Uterus (tissue), 2 donors: ENCODE data around the gene MAP3K20.

Source experiments
- CTCF ChIP-seq, 4 experiments: fragments of 200-600 bp in 2 of 4; fragments of 450-650 bp in 2 of 4; sonication (generic) in 2 of 4; IDR thresholded peaks; one replicate each; pipeline ENCODE4 v1.5.1; 2016 to 2019; ENCODE audit warnings: antibody characterized with exemption in 4 of 4, mild to moderate bottlenecking in 2 of 4, moderate library complexity in 1 of 4
- POLR2A ChIP-seq, 2 donors: fragments of 450-650 bp; IDR thresholded peaks; one replicate each; pipeline ENCODE4 v1.6.1; 2016; ENCODE audit warnings: antibody characterized with exemption in 2 of 2, mild to moderate bottlenecking in 1 of 2, moderate library complexity in 1 of 2

DNA sequence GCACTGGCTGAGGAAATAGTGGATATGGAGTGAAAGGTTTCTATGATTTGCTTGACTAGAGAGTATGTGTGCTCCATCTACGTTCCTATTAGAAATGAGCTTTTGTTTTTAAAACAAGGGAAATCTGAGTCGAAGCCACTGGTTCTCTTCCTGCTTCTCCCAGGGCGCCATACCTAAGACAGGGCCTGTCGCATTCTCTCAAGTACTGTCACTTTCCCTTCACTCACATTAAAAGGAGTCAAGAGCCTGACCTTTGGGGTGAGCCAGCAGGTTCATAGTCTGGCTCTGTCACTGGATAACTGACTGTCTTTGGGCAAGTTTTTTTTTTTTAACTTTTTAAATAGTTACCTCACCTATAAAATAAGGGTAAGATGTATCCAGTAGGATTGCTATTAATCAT lies 121.0 kb downstream of the MAP3K20 start:
- TF ChIP-seq POLR2A (IDR thresholded peaks at IDR 0.05) (no peak), CTCF (IDR thresholded peaks at IDR 0.05) (no peak)
